ENCODE data around the gene KLHL29. TPM values are rescaled to one million over a fixed set of nuclear protein-coding genes. Genes with fewer than 3 reads are reported as not detected.

KLHL29 gene
- total and polyA plus RNA-seq, 10 of the 15 experiments (the other 5 are each of a cell fraction or from before 2014, with no cell fraction given): 1.4 to 19.5 (median 6.1) TPM

DNA sequence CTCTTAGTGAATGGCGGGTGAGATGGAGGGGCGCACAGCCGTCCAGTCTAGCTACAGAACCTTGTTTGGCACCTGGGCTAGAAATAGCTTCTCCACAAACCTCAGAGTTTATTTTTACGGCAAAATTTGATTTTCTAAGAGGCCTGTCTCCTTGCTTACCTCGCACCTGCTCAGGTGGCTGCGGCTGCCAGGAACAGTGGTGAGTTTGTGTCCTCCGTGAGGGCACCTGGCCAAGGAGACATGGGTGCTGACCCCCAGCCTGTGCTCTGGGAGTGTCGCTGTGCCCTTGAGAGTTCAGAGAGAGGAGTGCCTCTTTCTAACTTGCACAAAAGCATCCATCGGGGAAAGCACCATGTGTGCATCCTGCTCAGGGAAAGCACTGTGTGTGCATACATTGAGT is 97.2 kb downstream of the KLHL29 start:
- H3K9me3 ChIP-seq (replicated peaks; ENCODE audit: control insufficient read depth, insufficient read depth, low read length): no peaks in the 10 kb centered on the region
- in situ Hi-C loops (cut with MboI): no loop called here
- BruUV-seq (replicated peaks): no TSS peak
- ChIA-PET RAD21 (ENCODE audit: unreplicated experiment) (no interaction called here), SMC1A (ENCODE audit: uncharacterized antibody, unreplicated experiment) (no interaction called here), POLR2A (no interaction called here), CTCF (no interaction called here)
- no peak overlapping the region for H2AFZ ChIP-seq (ENCODE audit: control insufficient read depth, low read depth, low read length)
- no peak overlapping the region for H3K4me2 ChIP-seq (ENCODE audit: control insufficient read depth, insufficient read depth)
- H3K79me2 ChIP-seq (ENCODE audit: control insufficient read depth, insufficient read depth, low read length): no peaks in the 10 kb centered on the region
- DNase-seq (ENCODE audit: low read depth, low spot score) (no peak), FAIRE-seq (no peak), ATAC-seq (no peak)
- H3K27me3 ChIP-seq (replicated peaks in 1 of 2; ENCODE audit: control insufficient read depth in 2 of 2, insufficient read depth in 2 of 2, low read length in 1 of 2): no peaks in the 10 kb centered on the region
- no peak for TF ChIP-seq SREBF2 (IDR thresholded peaks at IDR 0.05; ENCODE audit: low read length)
- no peak for TF ChIP-seq BACH1 (IDR thresholded peaks at IDR 0.05; ENCODE audit: borderline replicate concordance)
- TF ChIP-seq SREBF1 (IDR thresholded peaks at IDR 0.05; ENCODE audit: low read length): no peak
- no peak for TF ChIP-seq ZZZ3 (IDR thresholded peaks at IDR 0.05; ENCODE audit: control insufficient read depth, insufficient read length, low read depth)
- TF ChIP-seq POLR2A (IDR thresholded peaks at IDR 0.05; ENCODE audit: low read depth, low read length): no peak
- TF ChIP-seq IKZF1 (conservative IDR thresholded peaks at IDR 0.05): no peak
- TF ChIP-seq NFIC (IDR thresholded peaks at IDR 0.05; ENCODE audit: low read depth, low read length): no peak
- TF ChIP-seq EED (IDR thresholded peaks at IDR 0.05; ENCODE audit: low read depth): no peak
- TF ChIP-seq NRF1 (conservative IDR thresholded peaks at IDR 0.05; ENCODE audit: low read depth, low read length): no peak
- no peak for TF ChIP-seq NBN (IDR thresholded peaks at IDR 0.05)
- TF ChIP-seq, protein P1, sequence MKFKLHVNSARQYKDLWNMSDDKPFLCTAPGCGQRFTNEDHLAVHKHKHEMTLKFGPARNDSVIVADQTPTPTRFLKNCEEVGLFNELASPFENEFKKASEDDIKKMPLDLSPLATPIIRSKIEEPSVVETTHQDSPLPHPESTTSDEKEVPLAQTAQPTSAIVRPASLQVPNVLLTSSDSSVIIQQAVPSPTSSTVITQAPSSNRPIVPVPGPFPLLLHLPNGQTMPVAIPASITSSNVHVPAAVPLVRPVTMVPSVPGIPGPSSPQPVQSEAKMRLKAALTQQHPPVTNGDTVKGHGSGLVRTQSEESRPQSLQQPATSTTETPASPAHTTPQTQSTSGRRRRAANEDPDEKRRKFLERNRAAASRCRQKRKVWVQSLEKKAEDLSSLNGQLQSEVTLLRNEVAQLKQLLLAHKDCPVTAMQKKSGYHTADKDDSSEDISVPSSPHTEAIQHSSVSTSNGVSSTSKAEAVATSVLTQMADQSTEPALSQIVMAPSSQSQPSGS (IDR thresholded peaks at IDR 0.05; ENCODE audit: low read length): no peak
- TF ChIP-seq, protein P2, sequence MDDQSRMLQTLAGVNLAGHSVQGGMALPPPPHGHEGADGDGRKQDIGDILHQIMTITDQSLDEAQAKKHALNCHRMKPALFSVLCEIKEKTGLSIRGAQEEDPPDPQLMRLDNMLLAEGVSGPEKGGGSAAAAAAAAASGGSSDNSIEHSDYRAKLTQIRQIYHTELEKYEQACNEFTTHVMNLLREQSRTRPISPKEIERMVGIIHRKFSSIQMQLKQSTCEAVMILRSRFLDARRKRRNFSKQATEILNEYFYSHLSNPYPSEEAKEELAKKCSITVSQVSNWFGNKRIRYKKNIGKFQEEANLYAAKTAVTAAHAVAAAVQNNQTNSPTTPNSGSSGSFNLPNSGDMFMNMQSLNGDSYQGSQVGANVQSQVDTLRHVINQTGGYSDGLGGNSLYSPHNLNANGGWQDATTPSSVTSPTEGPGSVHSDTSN (IDR thresholded peaks at IDR 0.05; ENCODE audit: insufficient replicate concordance, low read depth, low read length): no peak
- no peak for TF ChIP-seq GABPA (IDR thresholded peaks at IDR 0.05; ENCODE audit: low read depth)
- no peak for TF ChIP-seq MTA3 (IDR thresholded peaks at IDR 0.05; ENCODE audit: borderline replicate concordance, low read length)
- TF ChIP-seq EP300 (IDR thresholded peaks at IDR 0.05; ENCODE audit: borderline replicate concordance in 1 of 2, control insufficient read depth in 1 of 2, low read depth in 2 of 2, low read length in 2 of 2): no peak
- TF ChIP-seq FOS (IDR thresholded peaks at IDR 0.05; ENCODE audit: borderline replicate concordance, extremely low read depth, insufficient read length): no peak
- H3K4me3 ChIP-seq: no peak overlapping the region
- no peak overlapping the region for H3K9ac ChIP-seq (ENCODE audit: control insufficient read depth, insufficient read depth, low read length)
- H3K36me3 ChIP-seq (ENCODE audit: control insufficient read depth in 2 of 2, insufficient read depth in 2 of 2, low read length in 1 of 2): peaks cover 0 to 7% of the 10 kb centered on the region in 2 experiments; a peak in 2 of 4 replicates
- WGBS (ENCODE audit: insufficient coverage, insufficient replicate concordance, low lambda C conversion rate, missing lambda C conversion rate): 93% methylated on average over 9 of the region's 9 CpGs
- intact Hi-C loops (cut with micrococcal nuclease; ENCODE audit: unreplicated experiment): no loop called here
- H3K4me1 ChIP-seq (ENCODE audit: control insufficient read depth, insufficient read depth, low read length): peaks cover 2% of the 10 kb centered on the region; the same call in 1 of the 2 replicates
- no peak overlapping the region for H3K27ac ChIP-seq (ENCODE audit: control insufficient read depth, insufficient read depth)
- no peaks in the 10 kb centered on the region for H4K20me1 ChIP-seq (ENCODE audit: control insufficient read depth, insufficient read depth)
